ENCODE measurements around the gene RAB11A.

GRCh38 chr15:65909831-65910230 is 40.5 kb downstream of the RAB11A start:
- TF ChIP-seq CTCF (conservative IDR thresholded peaks at IDR 0.05 in 1 of 2, IDR thresholded peaks at IDR 0.05 in 1 of 2; ENCODE audit: low read depth in 1 of 2, low read length in 2 of 2) (no peak), EZH2 (IDR thresholded peaks at IDR 0.05; ENCODE audit: low read length, missing control alignments) (no peak)

Measured in fibroblast of lung (primary cell).